ENCODE results near the gene CDK5.

The CDK5 gene

GRCh38 chr7:151074817-151075661 lies 17.3 kb upstream of the CDK5 start:
- TF ChIP-seq CTCF (IDR thresholded peaks at IDR 0.05; ENCODE audit: insufficient read depth, low read length, poor library complexity, severe bottlenecking) = no peak
- TF ChIP-seq EZH2phosphoT487 (conservative IDR thresholded peaks at IDR 0.05; ENCODE audit: low read length) = no peak
- Histone ChIP-seq H2AFZ (ENCODE audit: low read depth, low read length, severe bottlenecking) (no peak overlapping the region), H3K4me2 (ENCODE audit: low read depth, low read length, poor library complexity, severe bottlenecking) (no peak overlapping the region), H3F3A (ENCODE audit: insufficient read depth) (peaks cover 10% of the 10 kb centered on the region; the same call in 1 of the 2 replicates), H3K79me2 (ENCODE audit: insufficient read depth, low read length) (peaks cover 11% of the 10 kb centered on the region; the same call in 1 of the 2 replicates), H3K4me3 (ENCODE audit: insufficient read depth, low read length, poor library complexity, severe bottlenecking) (no peak overlapping the region), H4K20me1 (ENCODE audit: low read depth, low read length) (no peaks in the 10 kb centered on the region), H3K36me3 (ENCODE audit: low read length) (no peaks in the 10 kb centered on the region), H3K27ac (ENCODE audit: low read depth, low read length) (no peak overlapping the region), H3K9ac (ENCODE audit: low read length) (no peak overlapping the region), H3K9me2 (replicated peaks; ENCODE audit: insufficient read depth, low read length) (no peaks in the 10 kb centered on the region), H3K27me3 (ENCODE audit: low read length) (no peaks in the 10 kb centered on the region), H3K9me3 (ENCODE audit: insufficient read depth, low read length) (no peaks in the 10 kb centered on the region)

GRCh38 chr7:151073990-151074389 lies 16.3 kb upstream of the CDK5 start:
- peaks cover 10% of the 10 kb centered on the region; the same call in 1 of the 2 replicates for H3F3A ChIP-seq (ENCODE audit: insufficient read depth)
- TF ChIP-seq CTCF (IDR thresholded peaks at IDR 0.05; ENCODE audit: insufficient read depth, low read length, poor library complexity, severe bottlenecking) (no peak), EZH2phosphoT487 (conservative IDR thresholded peaks at IDR 0.05; ENCODE audit: low read length) (no peak)
- no peak overlapping the region for H3K9ac ChIP-seq (ENCODE audit: low read length)
- no peaks in the 10 kb centered on the region for H3K9me3 ChIP-seq (ENCODE audit: insufficient read depth, low read length)
- H2AFZ ChIP-seq (ENCODE audit: low read depth, low read length, severe bottlenecking) = no peak overlapping the region
- H3K9me2 ChIP-seq (replicated peaks; ENCODE audit: insufficient read depth, low read length) = no peaks in the 10 kb centered on the region
- no peaks in the 10 kb centered on the region for H4K20me1 ChIP-seq (ENCODE audit: low read depth, low read length)
- no peak overlapping the region for H3K4me3 ChIP-seq (ENCODE audit: insufficient read depth, low read length, poor library complexity, severe bottlenecking)
- H3K36me3 ChIP-seq (ENCODE audit: low read length) = no peaks in the 10 kb centered on the region
- H3K27ac ChIP-seq (ENCODE audit: low read depth, low read length) = no peak overlapping the region
- H3K4me2 ChIP-seq (ENCODE audit: low read depth, low read length, poor library complexity, severe bottlenecking) = no peak overlapping the region
- H3K27me3 ChIP-seq (ENCODE audit: low read length) = no peaks in the 10 kb centered on the region
- H3K79me2 ChIP-seq (ENCODE audit: insufficient read depth, low read length) = peaks cover under 1% of the 10 kb centered on the region; the same call in 1 of the 2 replicates

GRCh38 chr7:151071032-151071866 lies 13.6 kb upstream of the CDK5 start:
- no peak overlapping the region for H3K27ac ChIP-seq (ENCODE audit: low read depth, low read length)
- no peak overlapping the region for H3K4me3 ChIP-seq (ENCODE audit: insufficient read depth, low read length, poor library complexity, severe bottlenecking)
- H3K9ac ChIP-seq (ENCODE audit: low read length) = no peak overlapping the region
- no peak overlapping the region for H2AFZ ChIP-seq (ENCODE audit: low read depth, low read length, severe bottlenecking)
- no peaks in the 10 kb centered on the region for H3F3A ChIP-seq (ENCODE audit: insufficient read depth)
- no peaks in the 10 kb centered on the region for H3K9me3 ChIP-seq (ENCODE audit: insufficient read depth, low read length)
- H4K20me1 ChIP-seq (ENCODE audit: low read depth, low read length) = no peaks in the 10 kb centered on the region
- H3K27me3 ChIP-seq (ENCODE audit: low read length) = no peaks in the 10 kb centered on the region
- no peak overlapping the region for H3K4me2 ChIP-seq (ENCODE audit: low read depth, low read length, poor library complexity, severe bottlenecking)
- H3K79me2 ChIP-seq (ENCODE audit: insufficient read depth, low read length) = no peaks in the 10 kb centered on the region
- no peaks in the 10 kb centered on the region for H3K9me2 ChIP-seq (replicated peaks; ENCODE audit: insufficient read depth, low read length)
- H3K36me3 ChIP-seq (ENCODE audit: low read length) = no peaks in the 10 kb centered on the region
- TF ChIP-seq CTCF (IDR thresholded peaks at IDR 0.05; ENCODE audit: insufficient read depth, low read length, poor library complexity, severe bottlenecking) (no peak), EZH2phosphoT487 (conservative IDR thresholded peaks at IDR 0.05; ENCODE audit: low read length) (no peak)
